Measurements from ENCODE around the gene COL13A1. TPM values are rescaled to one million over a fixed set of nuclear protein-coding genes. Genes with fewer than 3 reads are reported as not detected.

COL13A1 gene
- total RNA-seq, 2 experiments from 2014 or later, result not detected

GRCh38 chr10:69911613-69912528 is 110.2 kb downstream of the COL13A1 start:
- Mint-ChIP-seq H3K27ac (no peak overlapping the region), H3K4me1 (ENCODE audit: low read depth) (no peaks in the 10 kb centered on the region), H3K36me3 (ENCODE audit: low read depth) (no peaks in the 10 kb centered on the region), H3K27me3 (ENCODE audit: low read depth) (peaks cover 5% of the 10 kb centered on the region), H3K4me3 (no peak overlapping the region), H3K9me3 (ENCODE audit: insufficient read depth) (no peaks in the 10 kb centered on the region)
- ChIA-PET POLR2A (interaction anchor here (1.0 kb wide), 1 partner anchor 23 kb away, joined by 3 read pairs; no protein-coding TSS in a partner anchor), CTCF (interaction anchor here (1.5 to 2.1 kb wide), 2 partner anchors 46 to 126 kb away, joined by 4 to 5 read pairs; no protein-coding TSS in a partner anchor)
- DNase-seq (no peak), ATAC-seq (no peak)

GRCh38 chr10:69912589-69912988 is 110.9 kb downstream of the COL13A1 start:
- POLR2A ChIA-PET, result interaction anchor here (1.0 kb wide), 1 partner anchor 24 kb away, joined by 3 read pairs; no protein-coding TSS in a partner anchor
- CTCF ChIA-PET, result interaction anchor here (1.5 to 2.1 kb wide), 2 partner anchors 46 to 126 kb away, joined by 4 to 5 read pairs; no protein-coding TSS in a partner anchor
- no peak for DNase-seq
- peaks cover 5% of the 10 kb centered on the region for H3K27me3 Mint-ChIP-seq (ENCODE audit: low read depth)
- H3K4me3 Mint-ChIP-seq, result no peak overlapping the region
- no peak for ATAC-seq
- H3K36me3 Mint-ChIP-seq (ENCODE audit: low read depth), result no peaks in the 10 kb centered on the region
- H3K9me3 Mint-ChIP-seq (ENCODE audit: insufficient read depth), result no peaks in the 10 kb centered on the region
- H3K4me1 Mint-ChIP-seq (ENCODE audit: low read depth), result no peaks in the 10 kb centered on the region
- H3K27ac Mint-ChIP-seq, result no peak overlapping the region

DNA sequence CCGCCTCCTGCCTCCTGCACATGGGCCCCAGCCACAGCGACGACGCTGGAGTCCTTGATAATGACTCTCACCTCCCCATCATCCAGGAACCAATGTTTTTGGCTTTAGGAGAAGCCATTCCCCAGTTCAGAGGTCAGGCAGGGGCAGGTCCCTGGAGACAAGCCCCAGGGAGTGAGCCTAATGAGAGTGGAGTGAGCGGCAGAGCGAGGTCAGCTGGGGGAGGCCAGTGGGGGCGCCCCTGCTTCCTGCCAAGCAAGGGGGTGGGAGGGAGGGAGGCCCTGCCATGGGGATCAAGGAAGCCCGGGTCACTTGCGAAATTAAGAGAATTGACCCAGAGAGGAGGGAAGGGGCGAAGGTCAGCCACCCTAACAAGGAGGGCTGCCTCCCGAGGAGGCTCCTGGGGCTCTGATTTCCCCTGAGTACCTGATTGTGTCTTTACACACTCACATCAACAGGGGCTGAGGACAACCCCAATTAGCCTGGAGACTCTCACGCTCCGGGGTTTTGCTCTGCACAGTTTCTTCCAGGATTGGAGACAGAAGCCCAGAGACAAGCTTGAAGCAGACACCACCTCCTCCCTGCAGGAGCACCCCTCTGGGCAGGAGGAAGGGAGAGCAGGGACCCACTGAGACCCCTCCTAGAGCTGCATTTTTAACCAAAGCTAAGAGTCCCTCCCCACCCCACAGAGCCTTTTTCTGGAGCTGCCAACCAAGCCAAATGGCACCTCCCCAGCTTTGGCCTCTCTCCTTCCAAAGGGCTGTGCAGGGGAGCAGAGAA is 112.1 kb downstream of the COL13A1 start:
- DNase-seq (no peak), ATAC-seq (no peak)
- CTCF ChIA-PET, result interaction anchor here (0.8 to 2.5 kb wide), 26 partner anchors 13 to 398 kb away, joined by 3 to 27 read pairs (median 4); no protein-coding TSS in a partner anchor
- POLR2A ChIA-PET, result no interaction called here
- Mint-ChIP-seq H3K36me3 (ENCODE audit: low read depth) (no peaks in the 10 kb centered on the region), H3K4me1 (ENCODE audit: low read depth) (no peaks in the 10 kb centered on the region), H3K27me3 (ENCODE audit: low read depth) (peaks cover 5% of the 10 kb centered on the region), H3K27ac (no peak overlapping the region), H3K9me3 (ENCODE audit: insufficient read depth) (no peaks in the 10 kb centered on the region), H3K4me3 (no peak overlapping the region)

DNA sequence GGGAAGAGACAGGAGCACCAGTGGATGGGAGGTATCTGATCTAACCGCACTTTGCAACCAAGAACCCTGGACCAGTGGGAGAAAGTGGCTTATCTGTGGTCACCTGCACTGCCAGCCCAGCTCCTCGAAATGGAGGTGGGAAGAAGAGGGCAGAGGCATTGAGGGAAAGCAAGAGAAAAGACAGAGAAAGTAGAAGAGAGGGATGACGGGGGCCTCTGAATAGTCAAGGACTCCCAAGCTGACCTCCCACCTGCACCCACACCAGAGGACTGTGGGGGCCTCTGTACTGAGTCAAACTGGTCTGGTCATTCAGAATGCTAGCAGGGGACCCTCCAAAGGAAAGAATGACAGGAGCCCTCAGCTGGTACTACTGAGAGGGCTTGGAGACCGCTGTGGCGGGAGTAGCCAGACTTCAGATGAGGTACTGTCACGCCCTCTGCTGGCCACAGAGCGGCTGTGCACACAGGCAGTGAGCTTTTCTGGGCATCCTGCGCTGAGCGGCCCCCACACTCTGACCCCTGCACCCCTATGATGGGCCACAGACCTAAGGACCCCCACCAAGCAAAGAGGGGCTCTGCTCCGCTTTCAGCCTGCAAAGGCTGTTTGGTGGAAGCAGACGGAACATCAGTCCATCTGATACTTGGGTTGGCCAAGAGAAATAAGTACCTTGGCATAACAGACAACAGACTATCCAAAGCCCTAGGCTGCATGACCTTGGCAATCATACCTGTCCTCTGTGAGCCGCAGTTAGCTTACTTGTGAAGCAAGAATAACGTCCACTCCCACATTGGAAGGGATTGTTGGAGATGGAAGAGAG is 112.9 kb downstream of the COL13A1 start:
- no peaks in the 10 kb centered on the region for H3K4me1 Mint-ChIP-seq (ENCODE audit: low read depth)
- ATAC-seq, result peak; percentile 75
- no peak overlapping the region for H3K4me3 Mint-ChIP-seq
- ChIA-PET POLR2A (no interaction called here), CTCF (interaction anchor here (0.5 to 2.5 kb wide), 39 partner anchors 9 to 399 kb away, joined by 3 to 27 read pairs (median 4); no protein-coding TSS in a partner anchor)
- no peaks in the 10 kb centered on the region for H3K9me3 Mint-ChIP-seq (ENCODE audit: insufficient read depth)
- no peaks in the 10 kb centered on the region for H3K36me3 Mint-ChIP-seq (ENCODE audit: low read depth)
- no peak overlapping the region for H3K27ac Mint-ChIP-seq
- peak; percentile 78 for DNase-seq
- peaks cover 5% of the 10 kb centered on the region for H3K27me3 Mint-ChIP-seq (ENCODE audit: low read depth)

DNA sequence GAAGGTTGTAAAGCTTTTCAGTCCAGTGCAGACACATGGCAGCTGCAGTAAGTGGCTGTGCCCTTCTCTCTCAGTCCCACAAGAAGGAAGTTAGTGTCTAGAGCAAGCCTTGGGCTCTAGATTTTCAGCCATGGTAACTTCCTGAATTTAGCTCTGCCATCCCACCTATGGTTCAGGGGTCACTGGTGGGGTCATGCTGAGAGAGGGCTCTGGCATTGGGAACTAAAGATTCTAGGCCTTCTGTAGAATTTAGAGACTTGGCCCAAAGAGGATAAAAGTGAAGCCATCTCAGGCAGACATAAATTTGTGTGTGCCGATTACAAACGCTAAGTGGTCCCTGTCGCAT is 113.5 kb downstream of the COL13A1 start:
- POLR2A ChIA-PET, result no interaction called here
- Mint-ChIP-seq H3K27me3 (ENCODE audit: low read depth) (peaks cover 5% of the 10 kb centered on the region), H3K4me3 (no peak overlapping the region), H3K27ac (no peak overlapping the region), H3K36me3 (ENCODE audit: low read depth) (no peaks in the 10 kb centered on the region), H3K4me1 (ENCODE audit: low read depth) (no peaks in the 10 kb centered on the region), H3K9me3 (ENCODE audit: insufficient read depth) (no peaks in the 10 kb centered on the region)
- ATAC-seq, result no peak
- CTCF ChIA-PET, result interaction anchor here (0.5 to 2.5 kb wide), 36 partner anchors 9 to 399 kb away, joined by 3 to 27 read pairs (median 4); no protein-coding TSS in a partner anchor
- DNase-seq, result no peak

DNA sequence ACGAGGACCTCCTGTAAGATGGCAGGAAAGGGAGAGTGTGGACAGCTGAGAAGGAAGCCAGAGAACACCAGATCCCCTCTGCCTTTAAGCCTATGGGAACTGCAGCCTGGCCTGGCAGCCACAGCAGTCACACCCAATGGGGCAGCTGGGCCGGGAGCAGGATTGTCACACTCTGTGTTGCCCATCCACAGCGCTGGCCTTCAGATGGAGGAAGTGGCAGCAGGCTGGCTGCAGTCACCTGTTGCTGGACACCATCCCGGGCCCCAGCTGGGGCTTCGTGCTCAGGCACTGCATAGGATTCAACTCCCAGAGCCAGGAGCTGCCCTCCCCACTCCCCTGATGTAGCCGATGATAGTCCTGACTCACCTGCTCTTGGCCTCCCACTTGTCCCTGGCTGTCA is 114.4 kb downstream of the COL13A1 start:
- CTCF ChIA-PET, result interaction anchor here (1.2 to 2.5 kb wide), 4 partner anchors 10 to 80 kb away, joined by 4 to 18 read pairs (median 4); no protein-coding TSS in a partner anchor
- H3K9me3 Mint-ChIP-seq (ENCODE audit: insufficient read depth), result no peaks in the 10 kb centered on the region

GRCh38 chr10:69918036-69918435 is 116.3 kb downstream of the COL13A1 start:
- no peak for DNase-seq
- ChIA-PET CTCF (interaction anchor here (1.5 kb wide), 1 partner anchor 13 kb away, joined by 3 read pairs; no protein-coding TSS in a partner anchor), POLR2A (no interaction called here)
- H3K9me3 Mint-ChIP-seq (ENCODE audit: insufficient read depth), result no peaks in the 10 kb centered on the region
- no peak overlapping the region for H3K4me3 Mint-ChIP-seq
- H3K4me1 Mint-ChIP-seq (ENCODE audit: low read depth), result no peaks in the 10 kb centered on the region
- peaks cover 5% of the 10 kb centered on the region for H3K27me3 Mint-ChIP-seq (ENCODE audit: low read depth)
- ATAC-seq, result no peak
- H3K27ac Mint-ChIP-seq, result no peak overlapping the region
- no peaks in the 10 kb centered on the region for H3K36me3 Mint-ChIP-seq (ENCODE audit: low read depth)

More for the DNA sequence above, 114.4 kb downstream of the COL13A1 start:
- H3K36me3 Mint-ChIP-seq (ENCODE audit: low read depth), result no peaks in the 10 kb centered on the region
- no peak overlapping the region for H3K4me3 Mint-ChIP-seq
- POLR2A ChIA-PET, result no interaction called here
- peaks cover 5% of the 10 kb centered on the region for H3K27me3 Mint-ChIP-seq (ENCODE audit: low read depth)
- DNase-seq (no peak), ATAC-seq (no peak)
- no peak overlapping the region for H3K27ac Mint-ChIP-seq
- no peaks in the 10 kb centered on the region for H3K4me1 Mint-ChIP-seq (ENCODE audit: low read depth)

DNA sequence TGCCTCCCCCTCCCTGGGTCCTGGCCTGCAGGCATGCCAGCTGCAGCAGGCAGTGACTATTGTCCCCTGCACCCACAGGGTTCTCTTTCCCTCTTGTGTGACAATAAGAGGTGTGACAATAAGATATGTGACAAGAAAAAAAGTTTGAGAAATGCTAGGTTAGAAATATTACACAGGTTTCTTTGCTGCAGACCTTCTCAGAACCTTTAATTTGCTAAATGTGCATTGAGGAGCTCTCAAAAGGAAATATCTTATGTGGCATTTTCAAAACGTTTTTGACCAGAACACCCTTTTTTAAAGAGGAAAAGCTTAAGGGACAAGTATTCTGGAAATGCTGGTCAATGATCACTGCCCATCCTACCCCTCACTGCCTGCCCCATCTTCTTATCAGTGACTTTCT is 117.5 kb downstream of the COL13A1 start:
- ChIA-PET CTCF (no interaction called here), POLR2A (no interaction called here)
- ATAC-seq, result no peak

DNA sequence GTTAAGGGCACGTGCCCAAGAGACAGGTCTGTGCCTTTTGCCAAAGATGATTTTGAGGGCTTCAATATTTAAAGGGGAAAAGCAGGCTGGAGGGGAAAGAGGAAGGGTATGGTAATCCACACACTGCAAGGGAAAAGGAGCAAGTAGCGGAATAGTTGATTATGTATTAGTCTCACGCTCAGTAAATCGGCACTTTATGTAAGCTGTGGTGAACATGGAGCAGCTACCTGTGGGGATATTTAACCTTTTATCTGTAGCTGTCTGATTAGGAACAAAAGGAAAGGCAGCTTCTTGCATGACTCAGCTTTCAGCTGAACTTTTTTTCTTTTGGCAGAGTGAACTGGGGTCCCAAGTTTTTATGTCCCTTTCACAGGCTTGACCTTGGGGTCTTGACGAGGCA is 123.4 kb downstream of the COL13A1 start:
- Mint-ChIP-seq H3K27ac (no peak overlapping the region), H3K4me3 (no peak overlapping the region), H3K4me1 (ENCODE audit: low read depth) (no peaks in the 10 kb centered on the region), H3K9me3 (ENCODE audit: insufficient read depth) (no peaks in the 10 kb centered on the region), H3K27me3 (ENCODE audit: low read depth) (no peaks in the 10 kb centered on the region), H3K36me3 (ENCODE audit: low read depth) (no peaks in the 10 kb centered on the region)
- CTCF ChIA-PET, result interaction anchor here (1.2 kb wide), 1 partner anchor 10 kb away, joined by 3 read pairs; no protein-coding TSS in a partner anchor
- no peak for DNase-seq
- POLR2A ChIA-PET, result no interaction called here
- ATAC-seq, result no peak

More for the DNA sequence above, 117.5 kb downstream of the COL13A1 start:
- no peak for DNase-seq
- no peaks in the 10 kb centered on the region for H3K36me3 Mint-ChIP-seq (ENCODE audit: low read depth)
- no peak overlapping the region for H3K27ac Mint-ChIP-seq
- no peaks in the 10 kb centered on the region for H3K4me1 Mint-ChIP-seq (ENCODE audit: low read depth)
- H3K27me3 Mint-ChIP-seq (ENCODE audit: low read depth), result peaks cover 5% of the 10 kb centered on the region
- H3K4me3 Mint-ChIP-seq, result no peak overlapping the region
- no peaks in the 10 kb centered on the region for H3K9me3 Mint-ChIP-seq (ENCODE audit: insufficient read depth)

- Mint-ChIP-seq H3K36me3 (ENCODE audit: low read depth) (no peaks in the 10 kb centered on the region), H3K27me3 (ENCODE audit: low read depth) (peaks cover 2% of the 10 kb centered on the region), H3K4me3 (no peak overlapping the region), H3K27ac (no peak overlapping the region), H3K4me1 (ENCODE audit: low read depth) (no peaks in the 10 kb centered on the region), H3K9me3 (ENCODE audit: insufficient read depth) (no peaks in the 10 kb centered on the region)
- POLR2A ChIA-PET, result no interaction called here
- ATAC-seq (no peak), DNase-seq (no peak)
- CTCF ChIA-PET, result interaction anchor here (1.7 kb wide), 1 partner anchor 13 kb away, joined by 10 read pairs; no protein-coding TSS in a partner anchor
These were observed 126.6 kb downstream of the COL13A1 start for GRCh38 chr10:69928339-69928738.

DNA sequence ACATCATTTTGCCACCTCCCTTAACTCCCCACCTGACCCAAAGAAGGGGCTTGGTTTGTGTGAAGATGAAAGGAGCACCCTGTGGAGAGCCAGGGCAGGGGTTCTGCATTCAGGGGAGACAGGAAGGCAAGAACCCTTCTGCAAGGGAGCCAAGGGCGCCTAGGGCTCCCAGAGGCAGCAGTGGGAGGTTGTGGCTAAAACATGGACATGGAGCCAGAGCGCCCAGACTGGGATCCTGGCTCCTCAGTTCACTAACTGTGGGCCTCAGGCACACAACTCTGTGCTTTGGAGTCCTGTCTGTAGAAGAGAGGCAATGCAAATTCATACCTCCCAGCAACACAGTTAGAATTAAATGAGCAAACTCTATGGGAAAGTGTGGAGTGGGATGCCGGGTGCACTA is 127.9 kb downstream of the COL13A1 start:
- no peak for ATAC-seq
- Mint-ChIP-seq H3K36me3 (ENCODE audit: low read depth) (no peaks in the 10 kb centered on the region), H3K27ac (no peak overlapping the region)

More for the DNA sequence above, 127.9 kb downstream of the COL13A1 start:
- H3K27me3 Mint-ChIP-seq (ENCODE audit: low read depth), result peaks cover 2% of the 10 kb centered on the region
- no peaks in the 10 kb centered on the region for H3K9me3 Mint-ChIP-seq (ENCODE audit: insufficient read depth)
- DNase-seq, result no peak
- no peaks in the 10 kb centered on the region for H3K4me1 Mint-ChIP-seq (ENCODE audit: low read depth)
- ChIA-PET CTCF (no interaction called here), POLR2A (no interaction called here)
- H3K4me3 Mint-ChIP-seq, result no peak overlapping the region

All from activated CD8-positive, alpha-beta T cell treated with anti-CD3 and anti-CD28 coated beads, Interleukin-2, amount 10 ng/mL, durations not matched to agents 7 days and 5 days (primary cell).